Muscle of leg (tissue), 11 donors: ENCODE data around the gene HMGCL. TPM values are rescaled to one million over a fixed set of nuclear protein-coding genes. Genes with fewer than 3 reads are reported as not detected.
"Not testable (repeated sequence)": the region's sequence is repeated elsewhere in the genome, so short reads cannot be mapped to it uniquely, and the experiment has no call there.

Experiments
- DNase-seq: peaks from one replicate; pipeline ENCODE4 v3.0.0; 2013
- H3K27ac ChIP-seq: one replicate; pipeline ENCODE4 v1.5.1; 2013; ENCODE audit warnings: mild to moderate bottlenecking, low read length, control low read depth
- H3K27me3 ChIP-seq: one replicate; pipeline ENCODE4 v1.6.1; 2013; ENCODE audit warnings: low read length; ENCODE audit not compliant: control insufficient read depth, insufficient read depth
- H3K36me3 ChIP-seq: one replicate; pipeline ENCODE4 v1.6.1; 2013; ENCODE audit warnings: low read length; ENCODE audit not compliant: control insufficient read depth, insufficient read depth
- H3K4me1 ChIP-seq: one replicate; pipeline ENCODE4 v1.6.1; 2013; ENCODE audit warnings: low read length; ENCODE audit not compliant: control insufficient read depth, insufficient read depth
- H3K4me3 ChIP-seq: one replicate; pipeline ENCODE4 v1.5.1; 2013; ENCODE audit warnings: low read length, control low read depth
- H3K9me3 ChIP-seq: replicated peaks from 2 replicates; pipeline ENCODE4 v1.6.1; 2013; ENCODE audit warnings: low read depth, low read length; ENCODE audit not compliant: control insufficient read depth
- WGBS: methylation state at CpG from one replicate; pipeline ENCODE4 v1.1.5; 2013; ENCODE audit warnings: missing lambda C conversion rate; ENCODE audit not compliant: insufficient coverage; 5-methylcytosine and 5-hydroxymethylcytosine counted together
- polyA plus RNA-seq, 8 donors: library from polyadenylated mRNA; unstranded; fragments of 120-200 nt; gene quantifications; one replicate each; pipeline versions ENCODE4 v1.2.1 to v1.2.3, GENCODE V29; 2013; ENCODE audit warnings: inconsistent platforms in 1 of 8, low replicate concordance in 1 of 8; ENCODE audit not compliant: insufficient read length in 8 of 8, insufficient read depth in 1 of 8
- total RNA-seq: library from RNA; stranded (reverse); fragments of 120-200 nt; gene quantifications from one replicate; pipeline ENCODE4 v1.2.4, GENCODE V29; 2013

HMGCL gene
- total and polyA plus RNA-seq, 9 donors: 21.3 to 33.7 (median 22.8) TPM

GRCh38 chr1:23800400-23801337, 24.6 kb downstream of the HMGCL start, which contains the start of gene GALE:
GALE (minus strand) TSS chr1:23800754; CDS start chr1:23799007, 1,747 bp downstream.
- WGBS: under 1% methylated on average over 82 of the region's 82 CpGs
- peaks cover 24% of the 10 kb centered on the region for H3K4me1 ChIP-seq
- H3K27me3 ChIP-seq: no peaks in the 10 kb centered on the region
- H3K4me3 ChIP-seq: peak within 1 kb of the TSS; percentile 89
- peak within 1 kb of the TSS; percentile 95 for H3K27ac ChIP-seq
- peak; percentile 99 for DNase-seq
- no peaks in the 10 kb centered on the region for H3K9me3 ChIP-seq
- H3K36me3 ChIP-seq: peaks cover 44% of the 10 kb centered on the region

- Histone ChIP-seq H3K9me3 (no peaks in the 10 kb centered on the region), H3K27ac (peak overlapping the region; percentile 95), H3K4me3 (peak overlapping the region; percentile 89), H3K27me3 (no peaks in the 10 kb centered on the region), H3K4me1 (peaks cover 27% of the 10 kb centered on the region), H3K36me3 (peaks cover 49% of the 10 kb centered on the region)
- peak; percentile 52 for DNase-seq
- WGBS: 1% methylated on average over 44 of the region's 48 CpGs
Observed at GRCh38 chr1:23799570-23800399, 25.4 kb downstream of the HMGCL start.

- 82% methylated on average over 4 of the region's 7 CpGs for WGBS
- DNase-seq: no peak
- Histone ChIP-seq H3K9me3 (no peaks in the 10 kb centered on the region), H3K27ac (no peak overlapping the region), H3K4me1 (peaks cover 27% of the 10 kb centered on the region), H3K27me3 (no peaks in the 10 kb centered on the region), H3K4me3 (peak overlapping the region; percentile 89), H3K36me3 (peaks cover 51% of the 10 kb centered on the region)
Observed at GRCh38 chr1:23799255-23799569, 26.0 kb downstream of the HMGCL start.

DNA sequence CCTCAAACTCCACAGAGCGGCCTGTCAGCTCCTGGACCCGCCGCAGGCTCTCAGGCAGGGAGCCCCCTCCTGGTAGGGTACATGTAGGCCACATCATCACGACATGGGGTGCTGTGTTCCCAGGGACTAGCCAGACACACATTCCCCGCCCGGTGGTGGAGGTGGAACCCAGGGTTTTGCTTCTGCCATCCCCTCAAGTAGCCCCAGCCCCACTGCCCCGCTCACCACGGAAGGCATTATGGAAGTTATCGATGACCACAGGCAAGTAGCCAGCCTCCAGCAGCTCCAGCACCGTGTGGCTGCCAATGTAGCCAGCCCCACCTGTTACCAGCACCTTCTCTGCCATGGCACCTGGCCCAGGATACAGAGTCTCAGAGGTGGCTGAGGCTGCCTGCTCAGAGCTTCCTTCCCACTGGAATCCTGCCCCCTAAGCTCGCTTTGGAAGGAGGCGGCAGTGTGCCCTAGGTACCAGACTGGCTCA, 26.5 kb downstream of the HMGCL start:
- DNase-seq: peak; percentile 17
- H3K4me3 ChIP-seq: no peak overlapping the region
- no peak overlapping the region for H3K27ac ChIP-seq
- H3K36me3 ChIP-seq: peaks cover 49% of the 10 kb centered on the region
- H3K4me1 ChIP-seq: peaks cover 29% of the 10 kb centered on the region
- no peaks in the 10 kb centered on the region for H3K9me3 ChIP-seq
- 87% methylated on average over 11 of the region's 12 CpGs for WGBS
- H3K27me3 ChIP-seq: no peaks in the 10 kb centered on the region

DNA sequence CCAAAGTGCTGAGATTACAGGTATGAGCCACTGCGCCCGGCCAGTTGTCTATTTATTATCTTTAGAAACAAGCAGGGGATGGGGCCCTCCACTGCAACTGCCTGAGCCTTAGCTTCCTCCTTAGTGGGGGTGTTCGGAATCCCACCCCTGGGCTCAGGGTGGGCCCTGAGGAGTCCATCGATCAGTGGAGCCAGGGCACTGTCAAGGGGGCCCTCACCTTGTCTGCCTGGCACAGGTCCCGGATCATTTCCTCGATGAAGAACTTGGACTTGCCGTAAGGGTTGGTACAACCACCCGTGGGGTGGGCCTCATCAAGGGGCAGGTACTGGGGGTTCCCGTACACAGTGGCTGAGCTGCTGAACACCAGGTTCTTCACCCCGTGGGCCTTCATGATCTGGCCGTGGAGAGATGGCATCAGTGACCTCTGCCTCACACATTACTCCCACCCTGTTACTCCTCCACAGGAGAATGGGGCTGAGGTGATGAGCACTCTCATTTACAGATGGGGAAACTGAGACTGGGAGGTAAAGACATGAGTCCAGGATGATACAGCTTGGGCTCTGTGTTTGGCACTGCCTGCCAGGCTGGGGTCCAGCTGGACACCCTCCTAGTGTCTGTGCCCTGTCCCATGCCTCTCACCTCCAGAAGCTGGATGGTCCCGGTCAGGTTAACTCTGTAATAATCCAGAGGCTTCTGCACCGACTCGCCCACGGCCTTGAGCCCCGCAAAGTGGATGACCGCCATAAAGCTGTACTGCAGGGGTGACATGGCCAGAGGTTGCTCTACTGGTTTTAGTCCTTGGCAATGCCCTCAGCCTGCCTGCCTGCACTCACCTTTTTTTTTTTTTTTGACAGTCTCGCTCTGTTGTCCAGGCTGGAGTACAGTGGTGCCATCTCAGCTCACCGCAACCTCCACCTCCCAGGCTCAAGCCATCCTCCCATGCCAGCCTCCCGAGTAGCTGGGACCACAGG, 27.5 kb downstream of the HMGCL start:
- Histone ChIP-seq H3K4me1 (peaks cover 38% of the 10 kb centered on the region), H3K9me3 (no peaks in the 10 kb centered on the region), H3K27me3 (no peaks in the 10 kb centered on the region), H3K36me3 (peaks cover 55% of the 10 kb centered on the region), H3K4me3 (no peak overlapping the region), H3K27ac (no peak overlapping the region)
- 80% methylated on average over 15 of the region's 20 CpGs for WGBS
- no peak for DNase-seq

GRCh38 chr1:23796466-23797271, 28.6 kb downstream of the HMGCL start:
- Histone ChIP-seq H3K9me3 (no peaks in the 10 kb centered on the region), H3K4me3 (no peak overlapping the region), H3K4me1 (peaks cover 48% of the 10 kb centered on the region), H3K27me3 (no peaks in the 10 kb centered on the region), H3K36me3 (peaks cover 52% of the 10 kb centered on the region), H3K27ac (no peak overlapping the region)
- WGBS: 72% methylated on average over 9 of the region's 17 CpGs
- peak; percentile 18 for DNase-seq

- no peak overlapping the region for H3K4me3 ChIP-seq
- no peaks in the 10 kb centered on the region for H3K9me3 ChIP-seq
- no peak overlapping the region for H3K27ac ChIP-seq
- H3K27me3 ChIP-seq: no peaks in the 10 kb centered on the region
- DNase-seq: no peak
- H3K36me3 ChIP-seq: peaks cover 52% of the 10 kb centered on the region
- H3K4me1 ChIP-seq: peaks cover 43% of the 10 kb centered on the region
- 75% methylated on average over 16 of the region's 16 CpGs for WGBS
Observed at GRCh38 chr1:23795676-23796465, 29.4 kb downstream of the HMGCL start.

DNA sequence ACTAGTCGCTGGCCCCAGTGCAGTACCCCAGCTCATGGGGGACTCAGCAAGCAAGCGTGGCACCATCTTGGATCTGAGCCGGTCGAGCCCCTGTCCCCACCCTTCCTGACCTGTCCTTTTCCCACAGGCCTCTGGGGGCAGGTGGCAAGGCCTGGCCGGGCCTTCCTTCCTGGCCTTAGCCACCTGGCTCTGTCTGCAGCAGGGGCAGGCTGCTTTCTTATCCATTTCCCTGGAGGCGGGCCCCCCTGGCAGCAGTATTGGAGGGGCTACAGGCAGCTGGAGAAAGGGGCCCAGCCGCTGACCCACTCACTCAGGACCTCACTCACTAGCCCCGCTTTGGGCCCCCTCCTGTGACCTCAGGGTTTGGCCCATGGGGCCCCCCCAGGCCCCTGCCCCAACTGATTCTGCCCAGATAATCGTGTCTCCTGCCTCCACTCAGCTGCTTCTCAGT, 30.5 kb downstream of the HMGCL start:
- H3K27ac ChIP-seq, DNase-seq, H3K4me3 ChIP-seq, H3K9me3 ChIP-seq, H3K27me3 ChIP-seq: not testable (repeated sequence)
- H3K4me1 ChIP-seq: peaks cover 47% of the 10 kb centered on the region
- WGBS: 69% methylated on average over 4 of the region's 9 CpGs
- peaks cover 52% of the 10 kb centered on the region for H3K36me3 ChIP-seq
